ENCODE measurements around the gene RPN2. TPM values are rescaled to one million over a fixed set of nuclear protein-coding genes. Genes with fewer than 3 reads are reported as not detected.

Gene RPN2
- total RNA-seq, 4 donors from 2014 or later: 86.7 to 114 (median 110) TPM

- peaks cover 0 to 28% of the 10 kb centered on the region in 2 donors for H3K36me3 ChIP-seq
- H3K27ac ChIP-seq: no peak overlapping the region
- H3K4me3 ChIP-seq: no peak overlapping the region
- WGBS, 2 donors (ENCODE audit: low coverage in 1 of 2): 86 to 98% methylated on average over 6 to 9 of the region's 9 CpGs
- no peaks in the 10 kb centered on the region for H3K27me3 ChIP-seq
- no peaks in the 10 kb centered on the region for H3K4me1 ChIP-seq
- no peak for TF ChIP-seq CTCF (IDR thresholded peaks at IDR 0.05)
- TF ChIP-seq EP300 (IDR thresholded peaks at IDR 0.05): no peak
- H3K9me3 ChIP-seq: no peaks in the 10 kb centered on the region
- no peak for ATAC-seq
Observed at GRCh38 chr20:37155987-37156386, 23.1 kb upstream of the RPN2 start.

GRCh38 chr20:37158248-37158647 is 20.9 kb upstream of the RPN2 start:
- Histone ChIP-seq H3K36me3 (peaks cover 0 to 28% of the 10 kb centered on the region in 2 donors), H3K9me3 (no peaks in the 10 kb centered on the region), H3K27me3 (no peaks in the 10 kb centered on the region), H3K27ac (no peak overlapping the region), H3K4me3 (no peak overlapping the region), H3K4me1 (no peaks in the 10 kb centered on the region)
- no peak for ATAC-seq
- TF ChIP-seq POLR2A (IDR thresholded peaks at IDR 0.05) (no peak), POLR2AphosphoS5 (IDR thresholded peaks at IDR 0.05) (no peak), CTCF (IDR thresholded peaks at IDR 0.05) (no peak), EP300 (IDR thresholded peaks at IDR 0.05) (no peak)
- WGBS, 2 donors (ENCODE audit: low coverage in 1 of 2): 92 to 96% methylated on average over 3 to 4 of the region's 4 CpGs

GRCh38 chr20:37160683-37161082 is 18.4 kb upstream of the RPN2 start:
- Histone ChIP-seq H3K27ac (no peak overlapping the region), H3K27me3 (no peaks in the 10 kb centered on the region), H3K4me3 (no peak overlapping the region), H3K4me1 (no peaks in the 10 kb centered on the region), H3K9me3 (no peaks in the 10 kb centered on the region), H3K36me3 (peaks cover 0 to 18% of the 10 kb centered on the region in 2 donors)
- ATAC-seq: no peak
- 64 to 88% methylated on average over 2 to 4 of the region's 10 CpGs for WGBS, 2 donors (ENCODE audit: low coverage in 1 of 2)
- TF ChIP-seq EP300 (IDR thresholded peaks at IDR 0.05): no peak
- no peak for TF ChIP-seq POLR2A (IDR thresholded peaks at IDR 0.05)
- TF ChIP-seq POLR2AphosphoS5 (IDR thresholded peaks at IDR 0.05): no peak
- TF ChIP-seq CTCF (IDR thresholded peaks at IDR 0.05): no peak

GRCh38 chr20:37161830-37162549 is 17.1 kb upstream of the RPN2 start:
- no peaks in the 10 kb centered on the region for H3K9me3 ChIP-seq
- no peak for TF ChIP-seq CTCF (IDR thresholded peaks at IDR 0.05)
- no peak for TF ChIP-seq POLR2A (IDR thresholded peaks at IDR 0.05)
- no peak for TF ChIP-seq POLR2AphosphoS5 (IDR thresholded peaks at IDR 0.05)
- TF ChIP-seq EP300 (IDR thresholded peaks at IDR 0.05): no peak
- no peak overlapping the region for H3K27ac ChIP-seq
- no peak overlapping the region for H3K4me3 ChIP-seq
- no peaks in the 10 kb centered on the region for H3K4me1 ChIP-seq
- H3K36me3 ChIP-seq: peaks cover 0 to 16% of the 10 kb centered on the region in 2 donors
- WGBS, 2 donors (ENCODE audit: low coverage in 1 of 2): 78 to 80% methylated on average over 8 to 12 of the region's 12 CpGs
- no peak for ATAC-seq
- H3K27me3 ChIP-seq: no peaks in the 10 kb centered on the region

- no peaks in the 10 kb centered on the region for H3K4me1 ChIP-seq
- H3K9me3 ChIP-seq: no peaks in the 10 kb centered on the region
- WGBS, 2 donors (ENCODE audit: low coverage in 1 of 2): 58 to 64% methylated on average over 4 of the region's 6 CpGs
- H3K36me3 ChIP-seq: peaks cover 0 to 18% of the 10 kb centered on the region in 2 donors
- H3K4me3 ChIP-seq: no peak overlapping the region
- H3K27ac ChIP-seq: no peak overlapping the region
- no peaks in the 10 kb centered on the region for H3K27me3 ChIP-seq
- no peak for ATAC-seq
- TF ChIP-seq POLR2AphosphoS5 (IDR thresholded peaks at IDR 0.05): no peak
- no peak for TF ChIP-seq CTCF (IDR thresholded peaks at IDR 0.05)
- TF ChIP-seq EP300 (IDR thresholded peaks at IDR 0.05): no peak
- no peak for TF ChIP-seq POLR2A (IDR thresholded peaks at IDR 0.05)
Observed at GRCh38 chr20:37162646-37163045, 16.5 kb upstream of the RPN2 start.

Measured in gastroesophageal sphincter (tissue), 4 donors.